Body of pancreas (tissue), 4 donors: Measurements from ENCODE around the gene RAET1E. TPM values are rescaled to one million over a fixed set of nuclear protein-coding genes. Genes with fewer than 3 reads are reported as not detected.

Experiments
- ATAC-seq: fragments of 150-250 bp; one replicate; pipeline ENCODE4 v1.9.1; 2016
- DNase-seq, 4 donors: peaks; one replicate each; pipeline ENCODE4 v3.0.0-alpha.2; 2019
- H3K27ac ChIP-seq, 4 donors: fragments of 200-600 bp; sonication (generic); 1 replicate in 3 of 4; 2 replicates in 1 of 4; pipeline versions ENCODE4 v1.5.1 to v1.6.1; 2016 to 2019; ENCODE audit warnings: mild to moderate bottlenecking in 1 of 4, mixed read lengths in 1 of 4, moderate library complexity in 1 of 4
- H3K27me3 ChIP-seq, 2 donors: fragments of 200-600 bp; sonication (generic); one replicate each; pipeline ENCODE4 v1.6.0; 2016; ENCODE audit warnings: mild to moderate bottlenecking in 1 of 2
- H3K36me3 ChIP-seq, 2 donors: fragments of 200-600 bp; sonication (generic); replicated peaks in 1 of 2; 2 replicates each; pipeline ENCODE4 v1.5.1; 2016; ENCODE audit warnings: low read depth in 2 of 2; ENCODE audit not compliant: insufficient read depth in 1 of 2
- H3K4me1 ChIP-seq: fragments of 200-600 bp; sonication (generic); one replicate; pipeline ENCODE4 v1.6.0; 2016
- H3K4me3 ChIP-seq, 2 donors: fragments of 200-600 bp; sonication (generic); 1 replicate in 1 of 2; 2 replicates in 1 of 2; pipeline ENCODE4 v1.5.1; 2016 to 2019
- H3K9me3 ChIP-seq, 3 donors: fragments of 200-600 bp; sonication (generic); 1 replicate in 2 of 3; 2 replicates in 1 of 3; pipeline ENCODE4 v1.5.1; 2016
- CTCF ChIP-seq, 7 experiments: fragments of 450-650 bp in 4 of 7; fragments of 200-600 bp in 3 of 7; sonication (generic) in 3 of 7; IDR thresholded peaks; one replicate each; pipeline ENCODE4 v1.5.1; 2016 to 2019; ENCODE audit warnings: antibody characterized with exemption in 7 of 7
- POLR2A ChIP-seq, 3 donors: fragments of 450-650 bp; IDR thresholded peaks; one replicate each; pipeline ENCODE4 v1.6.1; 2016; ENCODE audit warnings: antibody characterized with exemption in 3 of 3, mild to moderate bottlenecking in 2 of 3
- WGBS, 2 donors: methylation state at CpG; one replicate each; pipeline ENCODE4 v1.1.5; 2017; 5-methylcytosine and 5-hydroxymethylcytosine counted together
- intact Hi-C: fragments of 100-400 bp; cut with DNase I; formaldehyde crosslinking; loops from one replicate; pipeline ENCODE4 v1.15.1; 2023
- total RNA-seq, 2 donors: library from RNA; depleted of rRNA; stranded (reverse); fragments of >200 nt; gene quantifications; one replicate each; pipeline ENCODE4 v1.1.0, GENCODE V29; 2016

RAET1E gene
- total RNA-seq, 2 donors from 2014 or later, result not detected

- TF ChIP-seq CTCF (IDR thresholded peaks at IDR 0.05) (no peak), POLR2A (IDR thresholded peaks at IDR 0.05) (no peak)
- intact Hi-C loops, result no loop called here
- 76 to 95% methylated on average over 4 to 10 of the region's 10 CpGs for WGBS, 2 donors
- no peaks in the 10 kb centered on the region for H3K27me3 ChIP-seq
- no peaks in the 10 kb centered on the region for H3K9me3 ChIP-seq
- no peak overlapping the region for H3K4me3 ChIP-seq
- no peaks in the 10 kb centered on the region for H3K36me3 ChIP-seq
- H3K4me1 ChIP-seq, result no peaks in the 10 kb centered on the region
- H3K27ac ChIP-seq, result no peak overlapping the region
- DNase-seq (no peak), ATAC-seq (no peak)
These were observed 16.7 kb downstream of the RAET1E start for GRCh38 chr6:149881066-149881766.

DNA sequence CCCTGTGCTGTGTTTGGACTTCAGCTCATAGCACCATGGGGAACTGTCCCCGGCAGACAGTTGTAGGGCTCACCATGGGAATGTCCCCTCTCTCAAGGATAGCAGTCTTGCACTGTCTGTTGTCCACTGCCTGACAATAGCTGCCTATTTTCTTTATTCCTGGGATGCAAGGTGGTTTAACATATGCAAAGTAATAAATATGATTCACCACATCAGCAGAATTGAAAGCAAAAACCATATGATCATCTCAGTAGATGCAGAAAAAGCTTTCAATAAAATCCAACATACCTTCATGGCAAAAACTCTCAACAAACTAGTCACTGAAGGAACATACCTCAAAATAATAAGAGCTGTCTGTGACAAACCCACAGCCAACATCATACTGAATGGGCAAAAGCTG is 20.3 kb downstream of the RAET1E start:
- no peak overlapping the region for H3K27ac ChIP-seq
- H3K27me3 ChIP-seq, result no peaks in the 10 kb centered on the region
- 87% methylated on average over 1 of the region's 1 CpG; no CpG with 5 or more reads in 1 of the 2 donors for WGBS, 2 donors
- H3K4me1 ChIP-seq, result no peaks in the 10 kb centered on the region
- H3K9me3 ChIP-seq, result no peaks in the 10 kb centered on the region
- intact Hi-C loops, result no loop called here
- H3K36me3 ChIP-seq, result no peaks in the 10 kb centered on the region
- H3K4me3 ChIP-seq, result no peak overlapping the region
- no peak for DNase-seq
- ATAC-seq, result no peak
- no peak for TF ChIP-seq CTCF (IDR thresholded peaks at IDR 0.05)
- TF ChIP-seq POLR2A (IDR thresholded peaks at IDR 0.05), result no peak

DNA sequence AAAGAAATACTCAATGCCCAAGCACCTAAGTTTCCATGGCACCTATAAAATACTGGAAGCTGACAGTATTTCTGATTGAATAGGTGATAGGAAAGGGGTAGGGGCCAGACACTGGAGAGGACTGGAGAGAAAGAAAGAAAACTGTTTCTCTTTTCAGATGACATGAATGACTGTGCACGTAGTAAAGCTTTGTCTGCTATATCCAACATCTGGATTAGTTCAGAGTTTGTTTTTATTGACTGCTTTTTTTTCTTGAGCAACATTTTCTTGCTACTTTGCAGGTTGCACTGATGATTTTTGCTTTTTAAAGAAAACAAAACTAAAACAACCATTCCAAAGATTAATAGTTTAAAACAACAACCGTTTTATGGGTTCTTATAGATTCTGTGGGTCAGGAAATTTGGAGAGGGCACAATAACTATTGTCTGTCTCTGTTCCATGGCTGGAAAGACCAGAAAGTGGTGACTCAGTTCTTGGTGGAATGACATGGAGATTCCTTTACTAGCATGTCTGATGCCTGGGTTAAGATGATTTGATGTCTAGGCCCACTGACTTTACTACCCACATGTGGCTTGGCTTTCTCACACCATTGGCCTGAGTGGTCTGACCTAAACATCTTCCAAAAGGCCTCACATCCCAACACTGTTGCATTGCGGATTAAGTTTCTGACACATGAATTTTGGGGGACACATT is 21.5 kb downstream of the RAET1E start:
- intact Hi-C loops, result no loop called here
- TF ChIP-seq CTCF (IDR thresholded peaks at IDR 0.05) (no peak), POLR2A (IDR thresholded peaks at IDR 0.05) (no peak)
- H3K27ac ChIP-seq, result no peak overlapping the region
- no peaks in the 10 kb centered on the region for H3K27me3 ChIP-seq
- DNase-seq (no peak), ATAC-seq (no peak)
- H3K36me3 ChIP-seq, result no peaks in the 10 kb centered on the region
- 80 to 88% methylated on average over 3 of the region's 3 CpGs for WGBS, 2 donors
- H3K4me1 ChIP-seq, result no peaks in the 10 kb centered on the region
- no peak overlapping the region for H3K4me3 ChIP-seq
- H3K9me3 ChIP-seq, result no peaks in the 10 kb centered on the region

DNA sequence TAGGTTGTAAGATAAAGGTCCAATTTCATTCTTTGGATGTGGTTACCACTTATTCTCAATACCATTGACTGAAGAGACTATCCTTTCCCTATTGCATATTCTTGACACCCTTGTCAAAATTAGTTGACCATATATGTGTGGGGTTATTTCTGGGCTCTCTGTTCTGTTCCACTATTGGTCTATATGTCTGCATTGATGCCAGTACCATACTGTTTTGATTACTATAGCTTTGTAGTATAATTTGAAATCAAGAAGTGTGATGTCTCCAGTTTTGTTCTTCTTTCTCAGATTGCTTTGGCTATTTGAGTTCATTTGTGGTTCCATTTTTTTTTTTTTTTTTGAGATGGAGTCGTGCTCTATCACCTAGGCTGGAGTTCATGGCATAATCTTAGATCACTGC is 25.7 kb downstream of the RAET1E start:
- Histone ChIP-seq H3K36me3 (no peaks in the 10 kb centered on the region), H3K4me3 (no peak overlapping the region), H3K4me1 (no peaks in the 10 kb centered on the region), H3K9me3 (no peaks in the 10 kb centered on the region), H3K27me3 (no peaks in the 10 kb centered on the region), H3K27ac (no peak overlapping the region)
- 69 to 95% methylated on average over 1 of the region's 1 CpG for WGBS, 2 donors
- TF ChIP-seq CTCF (IDR thresholded peaks at IDR 0.05) (no peak), POLR2A (IDR thresholded peaks at IDR 0.05) (no peak)
- DNase-seq (no peak), ATAC-seq (no peak)
- intact Hi-C loops, result no loop called here
